Kidney tubule cell (primary cell): ENCODE data around the gene GAD1.

ENCODE experiments used
- DNase-seq: peaks from one replicate; pipeline ENCODE4 v3.0.0-alpha.2; 2018; ENCODE audit warnings: low spot score

Gene GAD1

DNA sequence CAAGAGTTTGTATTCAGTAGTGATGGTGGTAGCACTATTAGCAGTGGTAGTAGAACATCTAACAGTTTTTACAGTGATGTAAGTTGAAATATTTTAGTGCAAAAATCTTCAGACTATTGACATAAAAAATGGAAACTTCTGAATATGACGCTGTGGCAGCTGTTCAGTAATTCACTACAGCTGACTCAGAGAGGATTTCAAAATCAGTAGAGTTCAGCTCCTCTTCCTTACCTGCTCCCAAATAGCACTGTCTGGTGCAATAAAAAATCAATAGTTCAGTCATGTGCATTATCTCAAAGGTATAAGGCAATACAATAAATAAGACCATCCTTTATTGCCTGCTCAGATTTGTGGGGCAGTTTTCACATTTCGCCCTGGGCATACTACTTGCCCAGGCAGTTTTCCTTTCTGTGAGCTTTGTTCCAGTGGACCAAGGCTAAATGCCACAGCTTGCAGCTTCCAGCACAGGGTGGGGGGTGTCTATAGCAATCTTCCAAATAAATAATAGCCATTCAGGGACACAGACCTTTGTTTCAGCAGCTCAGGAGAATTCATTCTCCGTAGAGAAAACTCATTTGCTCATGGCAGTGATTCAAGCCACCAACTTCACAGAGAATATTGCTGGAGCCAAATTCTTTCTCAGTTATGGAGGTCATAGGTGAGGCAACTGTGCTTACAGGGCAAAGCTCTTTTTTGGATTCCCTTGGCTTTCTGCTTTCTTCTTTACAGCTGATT lies 78.5 kb downstream of the GAD1 start:
- DNase-seq = no peak

DNA sequence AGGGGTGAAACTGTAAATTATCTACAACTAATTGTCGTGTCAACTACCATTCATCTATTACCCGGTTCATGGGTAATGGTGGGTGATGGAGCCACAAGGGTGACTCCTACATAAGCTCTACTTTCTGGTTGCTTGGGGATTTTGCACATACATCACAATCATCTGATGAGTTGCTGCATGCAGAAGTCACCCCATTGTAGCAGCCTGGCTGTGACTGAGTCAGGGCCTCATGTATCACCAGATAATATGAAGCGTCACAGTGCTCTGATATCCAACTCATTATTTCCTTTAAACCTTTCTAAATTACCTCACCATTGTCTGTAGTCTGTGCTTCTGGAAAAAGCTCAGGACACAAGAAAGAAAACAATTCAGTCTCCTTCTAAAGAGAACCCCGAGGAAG lies 79.9 kb downstream of the GAD1 start:
- DNase-seq = no peak

DNA sequence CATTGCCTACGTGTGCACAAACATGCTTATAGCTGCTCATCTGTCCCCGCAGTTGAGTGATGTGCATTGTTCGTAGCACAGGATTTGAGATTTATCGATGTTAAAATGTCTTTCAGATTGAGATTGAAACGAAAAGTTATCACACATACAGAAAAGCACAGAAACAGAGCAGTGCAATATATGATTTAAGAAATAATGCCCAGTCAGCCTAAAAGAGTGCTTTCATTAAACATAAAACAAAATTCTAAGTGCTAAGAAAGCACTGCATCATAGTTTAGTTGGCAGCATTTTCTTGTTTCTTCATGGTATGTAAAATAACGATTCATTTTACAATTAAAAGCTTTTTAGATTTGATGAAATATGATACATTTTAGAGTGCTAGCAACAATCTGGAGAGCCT lies 80.4 kb downstream of the GAD1 start:
- no peak for DNase-seq

GRCh38 chr2:170905864-170906263 lies 89.2 kb downstream of the GAD1 start:
- no peak for DNase-seq
